Stimulated activated CD8-positive, alpha-beta memory T cell treated with anti-CD3 and anti-CD28 coated beads, Interleukin-4, amount 100 ng/mL, for 1 hour (primary cell): ENCODE results near the gene HLTF.

Experiments
- DNase-seq, 2 donors: peaks; one replicate each; pipeline ENCODE4 v3.0.0-alpha.2; 2020; ENCODE audit warnings: low read depth in 2 of 2, low spot score in 1 of 2

HLTF gene

DNA sequence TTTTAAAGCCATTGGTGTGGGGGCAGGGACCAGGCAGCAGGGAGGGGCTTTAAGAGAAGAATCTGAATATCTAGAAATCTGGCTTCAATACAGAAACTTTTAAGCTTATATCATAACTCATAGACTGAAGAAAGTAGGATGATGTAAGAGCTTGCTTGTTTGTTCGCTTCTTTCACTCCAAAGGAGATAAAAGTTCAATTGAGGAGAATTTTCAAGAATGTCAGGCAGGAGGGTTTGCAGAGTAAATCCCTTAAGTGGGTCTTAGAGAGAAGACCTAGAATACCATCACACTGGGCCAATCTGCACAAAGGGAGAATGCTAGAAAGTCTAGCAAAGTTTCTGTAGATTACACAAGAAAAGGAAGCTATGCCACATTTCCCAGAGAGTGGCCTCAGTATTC is 4.1 kb upstream of the HLTF start:
- no peak for DNase-seq

- no peak for DNase-seq
Measured at GRCh38 chr3:149089395-149089794, 3.1 kb upstream of the HLTF start.

DNA sequence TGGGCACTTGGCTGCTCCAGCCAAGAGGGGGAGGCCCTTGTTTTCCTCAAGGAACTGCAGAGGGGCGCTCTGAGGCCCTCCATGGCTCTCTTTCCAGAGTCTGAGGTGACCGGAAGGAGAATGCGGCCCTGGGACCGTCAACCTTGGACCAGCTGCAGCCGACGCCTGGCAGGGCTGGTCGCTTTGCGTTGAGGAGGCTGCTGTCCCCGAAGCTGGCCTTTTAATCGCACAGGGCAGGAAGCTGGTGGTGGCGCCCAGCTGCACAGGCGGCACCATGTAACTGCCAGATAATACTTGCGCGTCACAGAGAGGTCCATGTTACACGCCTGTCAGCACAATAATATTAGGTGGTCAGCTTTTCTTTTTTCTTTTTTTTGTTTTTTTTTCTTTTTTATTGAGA is 875 bp upstream of the HLTF start:
- DNase-seq: no peak

DNA sequence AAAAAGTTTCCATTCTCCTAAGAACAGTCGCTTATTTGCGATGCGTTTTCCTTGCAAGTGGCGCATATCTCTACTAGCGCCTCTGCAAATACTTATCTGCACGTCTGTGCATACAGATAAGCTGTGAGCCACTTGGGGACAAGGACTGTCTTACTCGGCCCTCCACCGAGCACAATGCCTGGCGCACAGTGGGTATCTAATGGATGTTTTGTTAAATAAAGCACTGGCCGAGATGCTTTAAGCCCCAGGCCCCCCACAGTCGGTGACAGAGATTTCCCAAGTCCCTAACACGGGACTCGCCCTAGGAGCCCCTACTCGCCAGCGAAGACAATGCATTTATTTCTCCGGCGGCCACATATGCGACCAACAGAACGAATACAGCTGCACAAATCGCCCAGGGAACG is 503 bp downstream of the HLTF start:
- no peak for DNase-seq

DNA sequence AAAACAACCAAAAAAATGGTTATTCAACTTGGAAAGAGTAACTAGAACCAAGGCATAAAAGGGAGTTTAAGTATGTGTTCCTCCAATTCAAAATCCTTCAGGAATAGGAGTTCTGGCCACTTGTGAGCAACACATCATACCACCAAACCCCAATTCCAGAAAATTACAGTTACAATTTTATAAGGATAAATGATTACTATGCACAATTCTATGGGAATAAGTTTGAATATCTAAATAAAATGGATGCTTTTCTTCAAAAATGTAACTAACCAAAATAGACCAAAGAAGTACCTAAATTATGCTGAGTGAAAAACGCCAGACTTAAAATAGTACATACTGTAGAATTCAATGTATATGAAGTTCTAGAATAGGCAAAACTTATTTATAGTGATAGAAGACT is 4.6 kb downstream of the HLTF start:
- DNase-seq: no peak

DNA sequence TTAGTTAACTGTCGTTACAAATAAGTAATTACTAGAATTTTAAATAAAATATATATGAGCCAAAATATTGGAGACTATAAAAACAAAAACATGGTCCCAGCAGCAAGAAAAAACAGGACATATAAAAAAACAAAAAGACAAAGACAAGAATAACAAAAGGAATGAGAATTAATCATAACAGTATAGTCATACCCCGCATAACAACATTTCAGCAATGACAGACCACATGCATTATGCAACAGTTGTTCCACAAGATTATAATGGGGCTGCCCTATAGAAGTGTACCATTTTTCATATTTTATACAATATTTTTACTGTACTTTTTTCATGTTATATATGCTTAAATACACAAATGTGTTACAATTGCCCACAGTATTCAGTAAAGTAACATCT is 5.6 kb downstream of the HLTF start:
- no peak for DNase-seq

GRCh38 chr3:149080011-149080698 is 6.2 kb downstream of the HLTF start:
- no peak for DNase-seq

- no peak for DNase-seq
Measured at GRCh38 chr3:149077628-149078027, 8.7 kb downstream of the HLTF start.

GRCh38 chr3:149067883-149068282 is 18.4 kb downstream of the HLTF start:
- DNase-seq: no peak

DNA sequence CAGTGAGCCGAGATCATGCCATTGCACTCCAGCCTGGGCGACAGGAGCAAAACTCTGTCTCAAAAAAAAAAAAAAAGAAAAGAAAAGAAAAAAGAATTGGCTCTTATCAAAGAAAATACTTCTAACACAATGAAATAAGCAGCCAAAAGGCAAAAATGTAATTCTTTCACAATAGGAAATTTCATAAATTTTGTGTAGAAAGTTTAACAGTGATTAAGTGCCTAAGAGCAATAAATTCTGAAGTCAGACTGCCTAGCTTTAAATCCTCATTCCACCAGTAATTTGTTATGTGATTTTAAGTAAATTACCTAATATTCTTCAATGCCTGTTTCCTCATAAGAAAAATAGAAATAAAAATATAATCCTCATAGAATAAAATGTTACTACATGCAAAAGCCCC is 24.6 kb downstream of the HLTF start:
- DNase-seq: no peak

DNA sequence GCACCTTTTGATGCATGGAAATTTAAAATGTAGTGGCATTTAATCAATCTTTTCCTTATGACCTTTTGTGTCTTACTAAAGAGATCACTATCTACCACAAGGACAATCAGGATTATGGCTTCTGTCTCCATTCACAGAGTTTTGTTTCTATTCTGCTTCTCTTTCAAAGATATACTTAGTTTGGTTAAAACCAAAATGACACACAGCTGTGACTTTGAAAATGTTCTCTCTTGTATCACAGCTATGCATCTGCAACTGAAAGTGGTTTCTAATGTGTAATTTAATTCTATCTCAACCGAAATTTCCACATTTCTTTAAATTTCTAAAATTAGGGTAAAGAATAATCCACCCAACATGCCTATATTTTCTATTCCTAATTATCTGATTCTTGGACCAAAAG is 27.7 kb downstream of the HLTF start:
- no peak for DNase-seq

DNA sequence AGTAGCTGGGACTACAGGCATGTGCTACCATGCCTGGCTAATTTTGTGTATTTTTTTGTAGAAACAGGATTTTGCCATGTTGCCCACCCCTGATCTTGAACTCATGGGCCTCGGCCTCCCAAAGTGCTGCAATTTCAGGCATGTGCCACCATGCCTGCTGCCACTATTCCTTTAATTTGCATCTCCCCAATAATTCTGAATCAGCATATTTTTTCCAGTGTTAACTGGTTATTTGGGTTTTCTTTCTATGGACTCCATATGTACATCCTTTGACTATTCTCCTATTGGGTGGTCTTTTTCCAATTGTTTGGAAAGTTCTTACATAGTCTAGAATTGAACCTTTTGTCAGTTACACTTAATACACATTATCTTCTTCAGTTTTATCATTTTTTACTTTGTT is 28.1 kb downstream of the HLTF start:
- no peak for DNase-seq

DNA sequence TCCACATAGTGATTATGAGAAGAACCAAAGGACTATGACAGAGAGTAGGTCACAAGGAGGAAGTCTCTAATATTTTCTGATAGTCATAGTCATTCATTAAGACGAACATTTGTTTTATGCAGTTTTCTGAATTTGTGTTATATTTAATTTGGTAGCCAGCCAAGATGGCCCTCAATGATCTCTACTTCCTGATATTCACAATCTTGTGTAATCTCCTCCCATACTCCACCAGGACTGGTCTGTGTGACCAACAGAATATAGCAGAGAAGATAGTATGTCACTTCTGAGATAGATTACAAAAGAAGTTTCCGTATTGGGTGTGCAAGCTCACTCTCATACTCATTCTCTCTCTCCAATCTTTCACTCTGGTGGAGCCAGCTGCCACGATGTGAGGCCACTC is 30.8 kb downstream of the HLTF start:
- no peak for DNase-seq

DNA sequence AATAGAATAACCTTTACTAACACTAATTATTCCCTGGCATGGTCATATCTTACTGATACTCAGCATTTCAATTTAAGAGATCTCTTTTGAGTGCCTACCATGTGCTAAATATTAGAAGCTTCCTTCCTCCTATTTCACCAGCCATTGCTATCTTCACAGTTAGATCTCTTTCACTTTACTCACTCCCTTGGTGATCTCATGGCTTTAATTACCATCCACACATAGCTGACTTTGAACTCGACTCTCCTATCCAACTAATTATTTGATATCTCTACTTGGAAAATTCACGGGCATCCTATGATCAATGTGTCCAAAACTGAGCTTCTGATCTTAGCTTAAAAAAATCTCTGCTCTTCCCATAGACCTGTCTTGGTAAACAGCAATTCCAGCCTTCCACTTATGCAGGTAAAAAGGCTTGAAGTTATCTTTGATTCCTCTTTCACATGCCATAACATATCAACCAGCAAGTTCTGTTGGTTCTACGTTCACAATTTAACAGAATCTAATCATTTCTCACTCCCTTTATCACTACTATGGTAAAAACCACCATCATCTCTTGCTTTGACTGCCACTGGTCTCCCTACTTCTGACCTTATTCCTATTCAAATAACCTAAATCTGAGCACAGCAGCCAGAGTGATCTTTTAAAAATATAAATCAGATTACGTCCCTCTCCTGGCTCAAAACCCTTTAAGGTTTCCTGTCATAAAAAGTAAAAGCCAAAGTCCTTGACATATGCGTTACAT is 41.8 kb downstream of the HLTF start:
- no peak for DNase-seq

DNA sequence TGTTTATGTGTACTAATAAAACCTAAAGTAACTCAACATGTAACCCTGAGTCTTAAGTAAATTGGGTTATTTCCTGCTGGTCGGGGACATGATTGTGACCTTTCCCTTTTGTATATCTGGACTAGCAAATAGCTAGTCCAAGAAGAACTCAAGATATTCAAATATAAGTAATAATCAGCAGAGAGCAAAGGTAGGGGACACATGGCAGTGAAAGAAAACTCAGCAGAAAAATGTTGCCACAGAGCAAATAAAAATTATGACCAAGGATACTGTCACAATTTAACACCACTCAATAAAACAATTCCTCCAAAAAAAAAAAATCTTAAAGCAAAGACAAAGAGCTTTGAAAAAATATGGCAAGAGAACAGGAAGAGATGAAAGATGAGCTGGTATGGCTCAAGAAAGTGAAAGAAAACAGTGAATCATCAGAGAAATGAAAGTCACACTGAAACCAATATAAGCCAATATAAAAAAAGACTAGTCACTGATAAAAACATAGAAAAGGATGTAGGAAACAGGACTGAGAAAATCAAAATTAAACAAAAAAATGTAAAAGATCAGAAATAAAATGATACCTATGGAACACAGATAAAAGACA is 43.4 kb downstream of the HLTF start:
- no peak for DNase-seq

GRCh38 chr3:149038322-149038721 is 48.0 kb downstream of the HLTF start:
- no peak for DNase-seq

DNA sequence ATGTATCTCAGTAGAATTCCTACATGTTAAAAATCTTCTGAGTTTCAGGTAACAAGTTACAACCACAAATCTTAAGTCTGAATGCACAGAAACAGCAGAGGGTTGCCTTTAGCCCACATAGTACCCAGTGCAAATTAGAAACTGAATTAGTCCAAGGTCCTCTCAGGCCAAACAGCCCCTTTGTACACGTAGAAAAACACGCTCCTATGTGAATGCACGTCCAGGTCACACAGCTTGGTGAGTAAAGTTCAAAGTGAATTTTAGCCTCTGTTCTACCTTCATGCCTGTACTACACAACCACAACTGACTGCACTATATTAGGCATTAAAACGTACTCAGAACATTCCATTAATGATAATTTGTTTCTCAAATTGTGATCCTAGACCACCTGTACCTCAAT is 48.6 kb downstream of the HLTF start:
- DNase-seq: no peak

GRCh38 chr3:149031096-149031495 is 55.2 kb downstream of the HLTF start:
- no peak for DNase-seq

DNA sequence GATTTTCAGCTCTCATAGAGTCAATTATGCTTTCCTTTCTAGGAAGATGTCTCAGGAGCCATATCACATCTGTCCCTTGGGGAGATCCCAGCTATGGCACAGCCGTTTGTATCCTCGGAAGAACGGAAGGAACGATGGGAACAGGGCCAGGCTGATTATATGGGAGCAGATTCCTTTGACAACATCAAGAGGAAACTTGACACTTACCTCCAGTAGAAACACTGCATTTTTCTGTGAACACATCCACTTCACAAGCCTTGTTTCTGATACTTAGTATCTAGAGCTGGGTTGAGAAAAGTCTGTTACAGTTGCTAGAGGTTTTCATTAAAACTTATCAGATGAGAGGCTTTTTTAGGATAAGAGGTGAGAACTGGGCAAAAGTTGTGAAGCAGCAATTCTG is 59.6 kb downstream of the HLTF start:
- DNase-seq: no peak

- DNase-seq: no peak
Measured at GRCh38 chr3:149023951-149024350, 62.4 kb downstream of the HLTF start.

DNA sequence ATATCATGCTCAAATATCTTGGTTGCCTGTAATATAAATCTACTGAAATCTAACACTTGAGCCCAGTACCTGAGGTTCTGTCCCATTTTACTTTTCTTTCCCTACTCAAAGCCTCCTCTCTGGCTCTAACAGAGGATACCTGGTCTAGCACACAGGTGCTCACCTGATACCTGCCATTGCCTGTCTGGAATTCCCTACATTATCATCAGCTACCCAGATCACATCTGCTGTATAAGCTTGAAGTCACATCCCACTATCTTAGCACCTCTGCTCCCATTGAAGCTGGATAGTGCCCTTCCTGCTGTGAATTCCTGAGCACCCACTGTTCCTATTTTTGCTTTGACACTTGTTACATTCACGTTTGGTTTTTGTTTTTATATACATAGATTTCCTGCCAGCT is 64.5 kb downstream of the HLTF start:
- DNase-seq: no peak

GRCh38 chr3:149020839-149021252 is 65.5 kb downstream of the HLTF start:
- DNase-seq: no peak
